ENCODE measurements around the gene GTF3C5.

The GTF3C5 gene

DNA sequence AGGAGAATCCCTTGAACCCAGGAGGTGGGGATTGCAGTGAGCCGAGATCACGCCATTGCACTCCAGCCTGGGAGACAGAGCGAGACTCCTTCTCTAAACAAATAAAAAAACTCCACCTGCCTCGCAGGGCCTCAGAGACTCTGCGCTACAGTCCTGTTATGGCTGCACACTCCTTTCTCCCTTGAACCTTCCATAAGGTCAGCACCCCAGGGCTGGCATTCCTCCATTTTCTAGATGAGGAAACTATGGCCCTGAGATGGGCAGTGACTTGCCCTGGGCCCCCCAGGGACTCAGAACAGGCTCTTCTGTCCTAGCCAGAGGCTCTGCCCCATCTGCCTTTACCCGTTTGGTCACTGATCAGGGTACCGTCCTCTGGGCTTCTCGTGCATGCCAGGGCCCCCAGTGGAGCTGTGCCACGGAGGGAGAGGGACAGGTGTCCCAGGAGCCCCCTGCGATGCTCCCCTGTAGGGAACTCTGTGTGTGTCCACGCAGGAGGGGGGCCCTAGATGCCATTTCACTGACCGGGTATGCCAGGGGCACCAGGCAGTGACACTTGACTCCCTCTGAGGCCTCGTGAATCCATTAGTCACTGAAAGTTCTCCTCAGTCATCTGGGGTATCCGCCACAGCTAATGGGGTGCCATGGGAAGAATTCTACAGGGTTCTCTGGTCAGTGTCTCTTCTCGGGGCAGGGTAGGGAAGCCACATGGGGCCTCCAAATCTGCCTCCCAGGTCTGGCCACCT lies 74.1 kb downstream of the GTF3C5 start:
- in situ Hi-C loops (cut with MboI; ENCODE audit: low sequenced_read_pairs) = no loop called here

- in situ Hi-C loops (cut with MboI; ENCODE audit: low sequenced_read_pairs) = no loop called here
Measured at GRCh38 chr9:133105461-133105770, 74.6 kb downstream of the GTF3C5 start.

DNA sequence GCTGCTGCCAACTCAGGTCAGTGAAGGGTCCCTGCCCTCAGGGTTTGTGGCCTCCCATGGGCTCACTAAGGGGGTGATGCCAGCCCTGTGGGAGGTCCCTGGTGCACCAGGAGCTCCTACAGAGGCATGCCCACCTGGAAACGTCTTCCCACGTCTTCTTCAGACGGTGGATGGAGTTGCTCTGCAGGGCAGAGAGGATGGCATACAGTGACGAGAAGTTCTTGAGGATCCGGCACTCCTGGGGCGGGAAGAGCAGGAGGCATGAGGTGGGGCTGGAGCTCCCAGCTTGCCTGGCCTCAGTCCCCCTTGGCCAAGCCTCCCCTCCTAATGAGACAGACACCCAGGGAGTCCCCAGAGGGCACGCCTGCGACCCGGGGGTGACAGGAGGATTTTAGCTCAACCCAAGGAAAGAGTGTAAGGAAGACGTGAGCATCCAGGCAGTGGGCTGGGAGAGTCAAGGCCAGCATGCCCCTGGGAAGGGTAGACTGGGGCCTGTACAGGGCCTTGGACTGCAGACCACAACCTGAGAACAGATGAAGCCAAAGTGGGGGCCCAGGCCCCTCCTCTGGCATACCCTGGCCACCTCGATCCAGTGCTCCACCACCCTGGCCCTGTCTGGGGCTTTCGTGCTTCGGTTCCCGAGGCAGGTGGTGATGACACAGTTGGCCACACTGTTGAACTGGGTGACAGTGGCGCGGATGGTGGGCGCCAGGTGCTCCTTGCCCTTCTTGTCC lies 75.9 kb downstream of the GTF3C5 start:
- in situ Hi-C loops (cut with MboI; ENCODE audit: low sequenced_read_pairs) = no loop called here

GRCh38 chr9:133107245-133107722 lies 76.5 kb downstream of the GTF3C5 start:
- in situ Hi-C loops (cut with MboI; ENCODE audit: low sequenced_read_pairs) = no loop called here
